ENCODE results near the gene ZBTB45.
"Not testable (repeated sequence)": the region's sequence is repeated elsewhere in the genome, so short reads cannot be mapped to it uniquely, and the experiment has no call there.

ZBTB45 gene

DNA sequence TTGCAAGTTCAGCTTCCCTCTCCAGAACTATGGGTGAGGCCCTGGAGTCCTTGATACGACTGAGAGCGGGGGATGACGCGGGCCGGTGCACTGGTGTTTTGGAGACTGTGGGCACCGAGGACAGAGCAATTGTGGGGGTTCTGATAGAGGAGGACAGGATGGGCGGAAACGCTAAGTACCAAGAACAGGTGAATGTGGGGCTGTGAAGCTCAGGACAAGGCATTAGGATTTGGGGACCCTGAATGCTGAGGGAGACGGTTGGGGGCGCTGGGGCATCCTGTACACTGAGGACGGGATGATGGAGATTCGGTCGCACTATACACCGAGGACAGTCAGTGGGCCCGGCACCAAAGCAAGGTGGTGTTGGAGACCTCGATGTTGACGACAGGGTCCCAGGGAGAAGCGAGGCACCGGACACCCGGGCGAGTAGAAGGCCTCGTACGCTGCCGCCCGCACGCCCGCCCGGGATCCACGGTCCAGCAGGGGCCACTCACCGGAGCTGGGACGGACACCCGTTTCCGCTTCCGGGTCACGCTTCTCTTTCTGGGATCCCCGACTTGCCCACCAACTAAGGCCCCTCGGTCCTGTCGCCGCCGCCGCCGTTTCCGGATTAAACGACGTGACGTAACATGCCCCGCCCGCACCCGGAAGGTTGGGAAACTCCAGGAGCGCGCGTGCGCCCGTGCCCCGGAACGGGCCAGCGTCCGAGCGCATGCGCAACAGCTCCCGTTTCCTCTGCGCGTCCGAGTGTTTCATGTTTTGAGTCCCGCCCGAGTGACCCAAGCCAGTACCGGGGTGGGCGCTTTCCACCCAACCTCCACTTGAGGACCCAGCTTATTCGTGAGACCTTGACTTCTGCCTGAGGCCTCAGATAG, 35.1 kb upstream of the ZBTB45 start, which contains the start of gene CHMP2A:
Gene CHMP2A, minus strand, starts transcription at position 612 of the 875 bp plus-strand sequence. CDS start 893 bp downstream, outside the sequence.
- no peak for DNase-seq

- DNase-seq, result no peak
These were observed 34.3 kb upstream of the ZBTB45 start for GRCh38 chr19:58553799-58554493.

DNA sequence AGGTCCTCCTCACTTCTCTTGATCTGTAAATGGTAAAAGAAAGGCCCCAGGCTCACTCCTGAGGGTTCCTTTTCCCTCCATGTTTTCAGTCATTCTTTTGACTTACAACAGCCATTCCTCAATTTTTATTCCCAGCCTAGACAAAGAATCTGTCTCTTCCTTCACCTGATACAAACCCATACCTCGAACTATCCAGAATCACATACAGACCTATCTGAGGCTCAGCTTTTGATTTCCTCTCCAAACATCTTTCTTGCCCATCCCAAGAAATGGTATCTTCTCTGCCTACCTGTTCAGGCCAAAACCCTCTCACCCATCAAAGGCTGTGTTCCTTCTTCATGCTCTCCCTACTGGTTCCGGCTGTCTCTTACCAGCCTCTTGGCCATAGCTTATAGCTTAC, 33.0 kb upstream of the ZBTB45 start:
- no peak for DNase-seq

GRCh38 chr19:58551577-58552471, 32.2 kb upstream of the ZBTB45 start:
- no peak for DNase-seq

- DNase-seq, result no peak
These were observed 31.5 kb upstream of the ZBTB45 start for GRCh38 chr19:58551123-58551497.

- no peak for DNase-seq
These were observed 30.9 kb upstream of the ZBTB45 start for GRCh38 chr19:58550362-58551122.

- no peak for DNase-seq
These were observed 30.2 kb upstream of the ZBTB45 start for GRCh38 chr19:58549664-58550361.

DNA sequence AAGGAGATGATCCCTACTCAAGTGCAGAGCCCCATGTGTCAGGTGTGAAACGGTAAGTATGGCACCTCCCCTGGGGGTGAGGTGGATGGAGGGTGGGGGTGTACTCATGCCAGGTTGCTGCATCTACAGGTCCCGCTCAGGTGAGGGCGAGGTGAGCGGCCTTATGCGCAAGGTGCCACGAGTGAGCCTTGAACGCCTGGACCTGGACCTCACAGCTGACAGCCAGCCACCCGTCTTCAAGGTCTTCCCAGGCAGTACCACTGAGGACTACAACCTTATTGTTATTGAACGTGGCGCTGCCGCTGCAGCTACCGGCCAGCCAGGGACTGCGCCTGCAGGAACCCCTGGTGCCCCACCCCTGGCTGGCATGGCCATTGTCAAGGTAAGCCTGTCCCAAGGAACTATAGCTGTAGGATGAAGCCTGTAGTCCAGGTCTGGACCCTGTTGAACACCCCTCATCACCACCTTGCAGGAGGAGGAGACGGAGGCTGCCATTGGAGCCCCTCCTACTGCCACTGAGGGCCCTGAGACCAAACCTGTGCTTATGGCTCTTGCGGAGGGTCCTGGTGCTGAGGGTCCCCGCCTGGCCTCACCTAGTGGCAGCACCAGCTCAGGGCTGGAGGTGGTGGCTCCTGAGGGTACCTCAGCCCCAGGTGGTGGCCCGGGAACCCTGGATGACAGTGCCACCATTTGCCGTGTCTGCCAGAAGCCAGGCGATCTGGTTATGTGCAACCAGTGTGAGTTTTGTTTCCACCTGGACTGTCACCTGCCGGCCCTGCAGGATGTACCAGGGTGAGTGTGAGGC, 29.5 kb upstream of the ZBTB45 start:
- no peak for DNase-seq

- DNase-seq, result no peak
These were observed 28.0 kb upstream of the ZBTB45 start for GRCh38 chr19:58547323-58548312.

DNA sequence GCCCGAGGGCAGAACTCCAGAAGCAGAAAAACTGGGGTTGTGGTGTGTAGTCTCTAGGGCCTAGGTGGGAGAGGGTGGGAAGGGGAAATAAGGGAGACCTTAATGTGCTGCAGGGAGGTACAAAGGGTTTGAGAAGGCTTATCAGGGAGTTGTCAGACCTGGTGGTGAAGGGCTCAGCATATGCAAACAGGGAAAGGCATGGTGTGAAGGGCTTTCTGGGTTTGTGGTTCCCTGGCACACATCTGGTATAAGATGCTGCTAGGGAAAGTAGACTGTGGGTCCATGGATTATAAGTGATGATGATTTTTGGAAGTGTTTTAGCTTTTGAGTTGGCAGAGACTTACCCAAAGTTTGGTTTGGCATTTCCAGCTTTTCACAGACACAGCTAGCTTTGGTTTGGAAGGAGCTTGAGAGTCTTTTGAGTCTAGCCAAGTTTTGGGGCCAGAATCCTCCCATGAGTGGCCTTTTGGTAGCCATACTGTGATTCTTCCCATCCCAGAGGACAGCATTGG, 26.5 kb upstream of the ZBTB45 start:
- DNase-seq, result no peak

DNA sequence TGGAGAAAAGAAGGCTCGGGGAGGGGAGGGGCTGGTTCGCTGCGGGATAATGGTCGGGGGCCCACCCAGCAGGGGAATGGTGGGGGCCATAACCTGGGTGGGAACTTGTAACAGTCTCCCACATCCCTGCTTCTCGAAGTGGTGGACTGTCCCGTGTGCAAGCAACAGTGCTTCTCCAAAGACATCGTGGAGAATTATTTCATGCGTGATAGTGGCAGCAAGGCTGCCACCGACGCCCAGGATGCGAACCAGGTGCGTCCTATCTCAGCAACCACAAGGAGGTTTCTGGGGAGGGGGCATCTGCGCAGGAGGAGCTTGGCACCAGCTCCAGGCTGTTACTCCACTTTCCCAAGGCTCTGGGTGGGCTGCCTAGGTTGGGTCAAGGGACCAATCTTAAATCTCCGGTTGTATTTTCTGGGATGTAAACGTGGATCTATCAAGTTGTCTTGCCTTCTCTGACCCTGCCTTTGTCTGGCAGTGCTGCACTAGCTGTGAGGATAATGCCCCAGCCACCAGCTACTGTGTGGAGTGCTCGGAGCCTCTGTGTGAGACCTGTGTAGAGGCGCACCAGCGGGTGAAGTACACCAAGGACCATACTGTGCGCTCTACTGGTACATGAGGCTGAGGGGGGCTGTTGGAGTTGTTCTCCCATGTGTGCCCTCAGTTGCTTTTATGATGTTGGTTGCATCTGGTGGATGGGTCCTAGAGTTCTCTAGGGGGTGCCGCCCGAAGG, 25.8 kb upstream of the ZBTB45 start:
- DNase-seq, result no peak

- no peak for DNase-seq
These were observed 25.1 kb upstream of the ZBTB45 start for GRCh38 chr19:58544591-58545285.

DNA sequence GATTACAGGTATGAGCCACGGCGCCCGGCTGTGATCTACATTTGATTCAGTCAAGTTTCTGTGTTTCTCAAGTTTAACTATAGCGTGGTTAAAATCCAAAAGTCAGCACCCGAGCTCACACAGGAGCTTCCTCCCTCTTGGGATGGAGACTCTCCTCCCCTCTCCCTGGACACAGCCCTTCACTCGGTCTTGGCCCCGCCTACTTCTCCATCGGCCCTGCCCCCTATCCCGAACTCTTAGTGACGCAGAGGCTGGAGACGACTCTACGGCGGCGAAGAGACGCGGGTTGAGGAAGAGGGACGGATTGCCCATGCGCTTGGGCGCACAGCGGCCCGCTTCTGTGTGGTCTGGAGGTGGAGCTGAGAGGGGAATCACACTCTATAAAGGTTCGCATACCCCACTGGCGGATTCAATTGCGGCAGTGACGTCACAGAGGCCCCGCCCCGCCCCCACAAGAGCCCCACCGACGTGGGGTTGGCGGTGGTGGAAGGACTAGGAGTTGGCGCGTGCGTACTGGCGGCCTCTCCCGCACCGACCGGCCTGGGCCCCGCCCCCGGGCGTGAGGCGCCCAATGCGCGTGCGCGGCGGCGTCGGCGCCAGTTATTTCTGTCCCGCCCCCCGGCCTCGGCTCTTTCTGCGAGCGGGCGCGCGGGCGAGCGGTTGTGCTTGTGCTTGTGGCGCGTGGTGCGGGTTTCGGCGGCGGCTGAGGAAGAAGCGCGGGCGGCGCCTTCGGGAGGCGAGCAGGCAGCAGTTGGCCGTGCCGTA, 24.4 kb upstream of the ZBTB45 start, which contains the start of gene TRIM28:
Gene TRIM28, plus strand, starts transcription at position 239 of the 765 bp plus-strand sequence. CDS start 694 bp downstream, outside the sequence.
- no peak for DNase-seq

GRCh38 chr19:58542641-58543372, 23.2 kb upstream of the ZBTB45 start:
- not testable (repeated sequence) for DNase-seq

- DNase-seq, result not testable (repeated sequence)
These were observed 19.6 kb upstream of the ZBTB45 start for GRCh38 chr19:58539169-58539559.
